ENCODE results near the gene TBL2.

GRCh38 chr7:73572767-73573186, 5.6 kb downstream of the TBL2 start:
- TF ChIP-seq CTCF (conservative IDR thresholded peaks at IDR 0.05; ENCODE audit: low read depth, low read length) (no peak), EZH2 (IDR thresholded peaks at IDR 0.05; ENCODE audit: low read length, unreplicated experiment) (no peak), EZH2phosphoT487 (IDR thresholded peaks at IDR 0.05; ENCODE audit: borderline replicate concordance, low read length) (no peak)

Measured in PC-3 (cell line).